MV-4-11 (cell line): ENCODE data around the gene CLMP.

Source experiments
- DNase-seq: peaks from one replicate; lab custom pipeline; 2025; lab: John Stamatoyannopoulos, UW

The CLMP gene

DNA sequence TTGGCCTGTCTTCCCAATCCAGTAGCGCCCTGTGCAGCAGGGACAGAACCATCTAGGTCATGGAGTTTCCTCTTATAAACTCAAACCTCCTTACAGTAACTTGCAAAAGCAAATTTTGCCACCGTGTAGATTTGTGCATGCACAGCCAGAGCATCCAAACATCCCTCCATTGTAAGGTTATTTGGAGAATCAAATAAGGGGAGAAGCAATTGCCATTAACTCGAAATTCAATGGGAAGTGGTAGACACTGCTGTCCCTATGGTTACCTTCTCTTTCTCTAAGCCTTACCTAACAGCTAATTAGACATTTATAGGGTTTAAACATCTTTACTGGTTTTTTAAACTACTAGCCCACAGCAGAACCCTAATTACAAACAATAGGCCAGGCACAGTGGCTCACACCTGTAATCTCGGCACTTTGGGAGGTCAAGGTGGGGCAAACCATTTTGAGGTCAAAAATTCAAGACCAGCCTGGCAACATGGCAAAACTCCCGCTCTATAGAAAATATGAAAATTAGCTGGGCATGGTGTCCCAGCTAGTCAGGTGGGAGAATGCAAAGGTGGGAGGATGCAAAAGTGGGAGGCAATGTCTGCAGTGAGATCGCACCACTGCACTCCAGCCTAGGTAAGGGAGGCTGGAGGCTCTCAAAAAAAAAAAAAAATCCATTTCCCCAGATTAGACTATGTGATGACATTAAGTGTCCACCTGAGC lies 139.7 kb downstream of the CLMP start:
- no peak for DNase-seq

DNA sequence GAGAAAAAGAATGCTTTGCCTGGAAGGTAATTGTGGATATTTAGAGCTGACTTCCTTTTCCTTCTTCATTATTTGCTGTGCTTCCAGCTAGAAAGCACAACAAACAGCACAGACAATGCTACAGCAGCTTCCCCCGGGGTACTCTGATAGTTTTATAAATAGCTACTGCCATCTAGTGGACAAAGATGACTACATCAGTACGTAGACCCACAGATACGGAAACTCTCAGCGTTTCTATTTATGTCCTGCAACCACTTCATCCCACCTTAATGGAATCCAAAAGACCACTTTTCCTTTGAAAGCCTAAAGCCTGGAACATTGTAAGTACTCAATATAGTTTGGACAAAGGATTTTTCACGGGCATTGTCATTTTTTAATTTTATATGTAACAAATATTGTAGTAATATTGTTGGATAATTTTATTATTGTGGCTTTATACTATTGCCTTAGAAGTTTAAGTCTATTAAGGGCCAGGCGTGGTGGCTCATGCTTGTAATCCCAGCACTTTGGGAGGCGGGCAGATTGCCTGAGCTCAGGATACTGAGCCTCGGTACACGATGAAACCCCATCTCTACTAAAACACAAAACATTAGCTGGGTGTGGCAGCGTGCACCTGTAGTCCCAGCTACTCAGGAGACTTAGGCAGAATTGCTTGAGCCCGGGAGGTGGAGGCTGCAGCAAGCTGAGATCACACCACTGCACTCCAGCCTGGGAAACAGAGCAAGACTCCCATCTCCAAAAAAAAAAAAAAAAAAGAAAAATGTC lies 140.6 kb downstream of the CLMP start:
- peak; percentile 67 for DNase-seq

DNA sequence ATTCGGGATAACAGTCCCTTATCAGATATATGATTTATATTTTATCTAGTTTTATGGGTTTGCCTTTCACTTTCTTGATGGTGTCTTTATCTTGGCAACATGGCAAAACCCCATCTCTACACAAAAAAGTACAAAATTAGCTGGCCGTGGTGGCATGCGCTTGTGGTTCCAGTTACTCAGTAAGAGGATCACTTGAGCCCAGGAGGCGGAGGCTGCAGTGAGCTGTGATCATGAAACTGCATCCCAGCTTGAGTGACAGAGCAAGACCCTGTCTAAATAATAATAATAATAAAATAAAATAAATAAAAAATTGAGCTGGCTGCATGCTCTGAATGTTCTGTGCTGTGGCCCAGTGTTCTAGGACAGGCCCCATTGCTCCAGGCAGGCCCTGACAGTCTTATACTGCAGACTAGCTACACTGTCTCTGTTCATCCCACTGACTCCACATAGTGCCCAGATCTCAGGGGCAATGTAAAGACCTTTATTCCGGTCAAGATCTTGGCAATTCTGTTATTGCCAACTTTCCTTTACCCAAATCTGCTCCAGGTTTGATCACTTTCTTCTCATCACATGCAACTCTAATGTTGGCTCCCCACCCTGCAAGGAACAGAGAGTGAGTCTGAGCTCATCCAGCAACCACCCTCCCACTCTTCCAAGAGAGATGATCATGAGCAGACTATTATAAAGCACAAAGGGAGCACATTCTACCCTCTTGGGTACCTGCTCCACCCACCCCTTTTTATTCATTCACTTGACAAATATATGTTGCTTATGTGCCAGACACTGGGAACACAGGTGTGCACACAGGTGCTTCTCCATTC lies 141.9 kb downstream of the CLMP start:
- no peak for DNase-seq

DNA sequence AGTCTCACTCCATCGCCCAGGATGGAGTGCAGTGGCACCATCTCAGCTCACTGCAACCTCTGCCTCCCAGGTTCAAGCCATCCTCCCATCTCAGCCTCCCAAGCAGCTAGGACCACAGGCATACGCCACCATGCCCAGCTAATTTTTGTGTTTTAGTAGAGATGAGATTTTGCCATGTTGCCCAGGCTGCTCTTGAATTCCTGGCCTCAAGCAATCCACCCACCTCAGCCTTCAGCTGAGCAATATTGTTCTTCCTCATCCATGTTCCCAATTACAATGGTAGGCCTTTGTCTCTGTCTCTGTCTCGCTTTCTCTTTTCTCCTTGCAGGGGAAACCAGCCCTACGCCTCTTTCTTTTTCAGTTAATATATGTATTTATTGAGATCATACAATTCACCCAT lies 143.4 kb downstream of the CLMP start:
- no peak for DNase-seq

DNA sequence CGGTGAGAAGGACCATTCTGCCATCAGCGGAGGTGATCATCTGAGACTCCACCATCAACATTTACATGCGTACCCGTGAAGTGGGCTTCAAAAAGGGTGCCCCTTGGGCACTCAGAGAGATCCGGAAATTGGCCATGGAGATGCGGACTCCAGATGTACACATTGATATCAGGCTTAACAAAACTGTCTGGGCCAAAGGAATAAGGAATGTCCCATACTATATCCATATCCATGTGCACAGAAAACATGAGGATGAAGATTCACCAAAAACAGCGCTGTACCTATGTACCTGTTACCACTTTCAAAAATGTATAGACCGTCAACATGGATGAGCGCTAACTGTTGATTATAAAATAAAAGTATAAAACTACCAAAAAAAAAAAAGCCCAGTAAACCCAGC lies 143.9 kb downstream of the CLMP start:
- DNase-seq, result no peak

DNA sequence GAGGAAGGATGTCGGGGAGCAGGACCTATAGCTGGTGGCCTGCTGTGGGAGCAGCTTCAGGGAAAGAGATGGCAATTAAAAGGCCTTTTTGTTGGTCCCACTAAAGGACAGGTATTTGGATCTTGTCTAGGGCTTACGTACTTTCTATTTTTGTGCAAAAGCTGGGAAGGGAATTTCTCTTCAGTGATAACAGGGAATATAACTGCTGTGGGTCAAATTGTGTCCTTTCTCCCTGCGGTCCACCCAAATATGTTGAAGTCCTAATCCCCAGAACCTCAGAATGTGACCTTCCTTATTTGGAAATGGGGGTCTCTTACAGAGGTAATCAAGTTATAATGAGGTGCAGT lies 147.1 kb downstream of the CLMP start:
- DNase-seq, result no peak

DNA sequence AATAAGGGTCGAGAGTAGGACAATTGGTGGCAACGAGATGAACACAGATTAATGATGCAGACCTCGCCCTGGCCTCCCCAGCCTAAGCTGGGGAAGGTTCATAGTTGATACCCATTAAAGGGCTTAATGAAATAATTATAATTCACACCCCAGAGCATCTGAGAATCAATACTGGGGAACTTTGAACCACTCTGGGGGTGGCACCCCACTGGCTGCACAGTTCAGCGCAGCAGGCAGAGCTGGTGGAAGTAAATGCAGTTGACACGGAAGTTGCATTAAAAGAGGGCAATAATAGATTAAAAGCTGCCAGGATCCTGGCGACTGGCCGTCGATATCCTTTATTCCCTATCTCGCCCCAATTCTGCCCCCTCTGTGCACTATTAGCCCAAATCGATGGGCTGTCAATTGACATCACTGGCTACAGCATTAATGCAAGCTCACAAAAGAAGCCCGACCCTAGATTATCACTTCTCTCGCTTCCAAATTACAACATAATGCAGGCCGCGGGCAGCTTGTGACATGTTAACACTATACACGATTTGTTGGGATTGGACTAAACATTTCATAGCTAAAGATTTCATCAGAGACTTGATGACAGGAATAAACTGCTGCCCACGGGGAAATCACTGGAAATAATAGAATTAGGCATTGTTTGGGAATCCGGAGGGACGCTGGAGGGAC lies 147.6 kb downstream of the CLMP start:
- DNase-seq, result no peak

DNA sequence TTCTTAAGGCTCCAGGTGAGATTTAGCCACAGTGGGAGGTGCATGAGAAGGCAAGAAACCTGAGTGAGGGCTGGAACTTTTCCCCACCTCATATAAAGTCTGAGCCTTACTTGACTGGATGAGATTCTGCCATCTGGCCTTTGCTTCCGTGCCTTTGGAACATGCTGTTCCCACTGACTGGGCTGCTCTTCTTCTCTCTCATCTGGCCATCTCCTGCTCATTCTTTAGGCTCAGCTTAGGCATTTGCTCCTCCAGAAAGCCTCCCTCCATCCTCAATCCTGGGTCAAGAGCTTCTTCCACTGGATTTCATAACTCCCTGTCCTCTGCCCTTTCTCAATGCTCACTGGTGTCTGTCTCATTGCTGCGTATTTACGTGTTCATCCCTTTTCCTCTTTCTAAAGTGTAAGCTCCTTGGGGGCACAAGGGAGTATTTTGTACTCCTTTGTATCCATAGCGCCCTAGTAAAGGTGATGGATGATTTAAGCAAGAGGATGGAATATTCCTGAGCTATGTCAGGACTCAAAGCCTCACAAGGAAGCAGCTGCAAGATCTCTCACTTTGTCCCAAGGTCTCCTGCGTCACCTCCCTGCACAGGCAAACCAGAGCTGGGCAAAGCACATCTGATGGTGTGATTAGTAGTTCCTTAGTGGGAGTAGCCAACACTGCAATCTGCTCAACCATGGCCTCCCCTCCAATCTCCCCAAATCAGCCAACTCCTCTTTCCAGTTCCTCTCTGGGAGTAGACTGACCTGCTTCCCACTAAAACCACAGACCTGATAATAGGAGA lies 148.4 kb downstream of the CLMP start:
- DNase-seq, result no peak

DNA sequence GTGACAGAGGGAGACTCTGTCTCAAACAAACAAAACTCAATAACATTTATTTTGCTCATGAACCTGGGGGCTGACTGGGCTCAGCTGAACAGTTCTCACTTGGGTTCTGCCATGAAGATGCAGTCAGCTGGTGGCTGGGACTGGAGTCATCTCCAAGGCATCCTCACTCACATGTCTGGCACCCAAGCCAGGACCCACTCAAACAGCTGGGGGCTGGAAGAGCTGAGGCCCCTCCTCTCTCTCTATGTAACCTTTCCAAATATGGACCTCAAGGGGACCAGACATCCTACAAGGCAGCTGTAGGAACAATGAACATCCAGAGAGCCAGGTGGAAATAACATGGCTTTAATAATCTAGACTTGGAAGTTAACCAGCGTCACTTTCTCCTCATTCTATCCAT lies 149.9 kb downstream of the CLMP start:
- DNase-seq, result no peak

DNA sequence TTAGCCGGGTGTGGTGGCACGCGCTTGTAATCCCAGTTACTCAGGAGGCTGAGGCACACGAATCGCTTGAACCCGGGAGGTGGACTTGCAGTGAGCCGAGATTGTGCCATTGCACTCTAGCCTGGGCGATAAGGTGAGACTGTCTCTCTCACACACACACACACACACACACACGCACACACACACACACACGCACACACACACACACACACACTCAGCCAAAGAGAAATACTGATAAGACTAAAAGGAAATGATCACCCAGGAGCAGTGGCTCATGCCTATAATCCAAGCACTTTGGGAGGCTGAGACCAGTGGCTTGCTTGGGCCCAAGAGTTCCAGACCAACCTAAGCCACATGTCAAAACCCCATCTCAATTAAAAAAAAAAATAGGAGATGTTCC lies 153.9 kb downstream of the CLMP start:
- DNase-seq, result no peak

DNA sequence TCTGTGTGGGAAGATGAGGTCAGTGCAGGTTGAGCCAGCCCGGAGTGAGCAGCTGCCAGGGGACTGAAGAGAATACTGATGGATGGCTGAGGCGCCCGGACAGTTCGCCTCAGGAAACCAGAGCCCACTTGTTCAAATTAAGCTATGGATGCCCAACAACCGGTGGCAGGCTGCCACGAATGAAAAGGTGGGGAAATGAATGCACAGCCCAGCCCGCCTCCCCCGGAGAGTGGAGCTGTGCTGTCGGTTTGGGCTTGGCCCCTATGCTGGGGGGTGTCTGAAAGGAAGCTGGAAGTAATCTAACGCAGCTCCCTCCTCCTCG lies 155.0 kb downstream of the CLMP start:
- DNase-seq, result no peak

DNA sequence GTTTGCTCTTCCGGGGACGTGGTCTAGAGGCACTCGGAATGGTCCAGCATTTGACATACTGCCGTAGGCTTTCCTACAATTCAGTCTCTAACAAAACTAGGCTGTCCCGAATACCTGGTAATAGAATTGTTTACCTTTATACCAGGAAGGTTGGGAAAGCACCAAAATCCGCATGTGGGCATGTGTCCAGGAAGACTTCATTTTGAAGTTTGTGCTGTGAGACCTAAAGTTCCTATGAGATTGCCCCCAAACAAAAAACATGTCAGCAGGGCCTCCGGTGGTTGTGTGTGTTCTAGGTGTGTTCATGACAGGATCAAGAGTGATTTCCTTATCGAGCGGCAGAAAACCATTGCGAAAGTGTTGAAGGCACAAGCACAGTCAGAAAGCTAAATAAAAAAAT lies 159.2 kb downstream of the CLMP start:
- DNase-seq, result no peak

DNA sequence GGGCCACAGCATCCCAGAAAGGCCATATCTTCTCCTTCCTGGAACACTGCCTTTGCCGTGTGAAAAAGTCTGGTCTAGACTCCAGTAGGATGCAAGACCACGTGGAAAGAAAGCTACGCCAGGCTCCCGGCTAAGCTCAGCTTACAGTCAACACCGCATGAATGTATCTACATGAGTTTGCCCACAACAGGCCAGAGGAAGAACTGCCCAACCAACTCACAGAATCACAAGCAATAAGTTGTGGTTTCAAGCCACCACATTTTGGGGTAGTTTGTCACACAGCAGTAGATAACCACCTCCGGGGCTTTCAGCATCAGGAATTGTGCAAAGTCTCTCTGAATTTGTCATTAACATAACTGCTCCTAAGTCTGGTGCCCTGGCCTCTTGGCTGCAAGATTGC lies 160.5 kb downstream of the CLMP start:
- DNase-seq, result peak; percentile 95

DNA sequence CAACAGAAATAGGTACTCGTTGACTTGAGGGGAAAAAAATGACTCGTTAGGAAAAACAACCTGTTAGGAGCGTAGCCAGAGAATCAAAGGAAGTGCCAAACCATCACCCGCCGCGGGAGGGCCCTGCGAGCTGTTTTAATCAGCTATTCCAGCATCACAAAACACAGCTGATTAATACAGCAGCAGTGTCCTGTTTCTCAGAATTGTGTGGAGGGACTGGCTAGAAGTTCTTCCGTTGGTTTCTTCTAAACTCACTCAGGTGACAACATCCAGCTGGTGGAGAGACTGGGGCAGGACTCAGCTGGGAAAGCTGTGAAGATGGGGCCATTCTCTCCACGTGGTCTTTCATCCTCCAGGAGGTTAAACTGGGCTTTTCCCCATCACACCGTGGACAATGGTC lies 161.2 kb downstream of the CLMP start:
- DNase-seq, result no peak

DNA sequence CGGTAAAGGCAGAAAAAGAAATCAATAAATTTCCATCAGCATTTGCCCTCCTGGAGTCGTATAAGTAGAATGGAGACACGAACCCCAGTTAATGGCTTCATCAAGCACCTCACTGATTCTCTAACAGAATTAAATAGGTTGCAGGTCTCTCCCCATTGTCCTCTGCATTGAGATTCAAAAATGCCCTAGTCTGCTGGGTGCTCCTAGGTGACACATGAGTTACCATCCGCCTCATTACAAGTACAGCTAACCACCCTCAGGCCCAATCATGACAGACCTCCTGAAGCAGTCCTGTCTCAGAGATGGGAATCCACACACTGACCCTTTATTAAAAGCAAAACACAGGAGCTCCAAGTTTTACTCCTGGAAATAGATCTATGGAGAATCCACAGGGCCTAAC lies 164.5 kb downstream of the CLMP start:
- DNase-seq, result no peak

DNA sequence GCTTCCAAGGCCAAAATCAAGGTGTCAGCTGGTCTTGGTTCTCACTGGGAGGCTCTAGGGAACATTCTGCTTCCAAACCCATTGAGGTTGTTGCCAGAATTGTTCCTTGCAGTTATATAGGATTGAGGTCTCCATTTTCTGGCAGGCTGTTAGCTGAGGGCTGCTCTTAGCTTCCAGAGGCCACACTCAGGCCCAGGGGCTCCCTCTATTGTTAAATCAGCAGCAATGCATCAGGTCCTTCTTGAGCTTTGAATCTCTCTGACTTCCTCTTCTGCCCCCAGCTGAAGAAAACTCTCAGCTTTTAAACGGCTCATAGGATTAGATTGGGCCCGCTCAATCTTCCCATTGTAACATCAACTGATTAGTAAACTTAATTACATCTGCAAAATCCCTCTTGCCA lies 174.1 kb downstream of the CLMP start:
- DNase-seq, result peak; percentile 82
